Osteoblast (primary cell): ENCODE data around the gene KIF1B. TPM values are rescaled to one million over a fixed set of nuclear protein-coding genes. Genes with fewer than 3 reads are reported as not detected.
A peak's percentile ranks its signal among the peaks of the same experiment; 100 is the strongest.

Experiments used
- DNase-seq: peaks from one replicate; pipeline ENCODE4 v3.0.0; 2011; ENCODE audit warnings: low spot score, mixed read lengths; ENCODE audit not compliant: insufficient read length; ENCODE audit errors: missing footprints
- H2AFZ ChIP-seq: 2 replicates; pipeline ENCODE4 v1.6.0; 2011; ENCODE audit warnings: mild to moderate bottlenecking, low read length
- H3K27ac ChIP-seq: 2 replicates; pipeline ENCODE4 v1.5.1; 2011; ENCODE audit warnings: mild to moderate bottlenecking, low read depth, low read length, moderate library complexity
- H3K27me3 ChIP-seq: 2 replicates; pipeline ENCODE4 v1.6.0; 2012; ENCODE audit warnings: mild to moderate bottlenecking, control low read depth, inconsistent platforms, low read length, moderate library complexity; ENCODE audit not compliant: insufficient read depth
- H3K36me3 ChIP-seq: 2 replicates; pipeline ENCODE4 v1.5.1; 2011; ENCODE audit warnings: mild to moderate bottlenecking, low read length, control low read depth, moderate library complexity; ENCODE audit not compliant: insufficient read depth
- H3K4me1 ChIP-seq: 2 replicates; pipeline ENCODE4 v1.5.1; 2011; ENCODE audit warnings: mild to moderate bottlenecking, low read length, control low read depth, moderate library complexity; ENCODE audit not compliant: insufficient read depth
- H3K4me2 ChIP-seq: 2 replicates; pipeline ENCODE4 v1.6.0; 2011; ENCODE audit warnings: mild to moderate bottlenecking, low read length; ENCODE audit not compliant: insufficient read depth
- H3K4me3 ChIP-seq: fragments of 200-600 bp; sonication (generic); 3 replicates; pipeline ENCODE4 v1.5.1; 2012; ENCODE audit warnings: mild to moderate bottlenecking, low read length, inconsistent platforms; ENCODE audit not compliant: insufficient read depth
- H3K79me2 ChIP-seq: 2 replicates; pipeline ENCODE4 v1.6.0; 2012; ENCODE audit warnings: mild to moderate bottlenecking, low read length, control low read depth, inconsistent platforms; ENCODE audit not compliant: insufficient read depth
- H3K9me3 ChIP-seq: 2 replicates; pipeline ENCODE4 v1.5.1; 2011; ENCODE audit warnings: low read depth, low read length, control low read depth
- H4K20me1 ChIP-seq: 2 replicates; pipeline ENCODE4 v1.6.0; 2012; ENCODE audit warnings: mild to moderate bottlenecking, low read length, control low read depth; ENCODE audit not compliant: insufficient read depth
- total RNA-seq: library from RNA; depleted of rRNA; stranded (reverse); fragments of >200 nt; gene quantifications from 2 replicates; pipeline ENCODE4 v1.2.3, GENCODE V29; 2012
- TF ChIP-seq, protein P1 (sequence below): IDR thresholded peaks from 2 replicates; pipeline ENCODE4 v1.5.1; 2011; ENCODE audit warnings: mild to moderate bottlenecking, low read depth, low read length, moderate library complexity; ENCODE audit errors: extremely low read depth

KIF1B gene
- total RNA-seq, 1 donor: 35.8 TPM

DNA sequence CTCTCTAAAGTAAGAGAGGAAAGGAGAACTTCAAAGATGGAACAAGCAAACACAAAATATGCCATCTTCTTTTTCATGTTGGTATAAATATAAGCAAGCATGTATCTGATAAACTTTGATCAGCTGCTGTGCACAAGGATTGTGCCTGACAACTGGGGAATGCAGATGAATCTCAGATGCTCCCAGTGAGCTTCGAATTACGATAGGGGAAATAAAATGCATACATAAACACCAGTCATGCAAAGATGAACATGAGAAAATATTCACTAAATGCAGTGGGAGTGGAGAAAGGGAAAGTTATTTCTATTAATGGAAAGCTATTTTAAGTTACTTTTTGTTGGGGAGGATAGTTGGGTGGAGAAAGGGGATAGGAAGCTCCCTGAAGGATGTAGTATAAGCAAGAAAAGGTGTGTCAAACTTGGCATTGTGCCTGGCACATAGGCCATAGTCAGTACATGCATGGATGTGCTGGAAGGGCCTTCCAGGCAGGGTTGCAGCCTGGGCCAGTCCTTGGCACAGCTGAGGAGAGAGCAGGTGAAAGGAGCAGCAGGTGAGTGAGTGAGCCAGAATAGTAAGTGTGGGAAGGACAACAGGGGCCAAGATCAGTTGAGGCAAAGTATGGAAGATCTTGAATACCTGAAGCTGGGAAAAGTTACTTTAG, 130.7 kb downstream of the KIF1B start:
- no peaks in the 10 kb centered on the region for H3K79me2 ChIP-seq

DNA sequence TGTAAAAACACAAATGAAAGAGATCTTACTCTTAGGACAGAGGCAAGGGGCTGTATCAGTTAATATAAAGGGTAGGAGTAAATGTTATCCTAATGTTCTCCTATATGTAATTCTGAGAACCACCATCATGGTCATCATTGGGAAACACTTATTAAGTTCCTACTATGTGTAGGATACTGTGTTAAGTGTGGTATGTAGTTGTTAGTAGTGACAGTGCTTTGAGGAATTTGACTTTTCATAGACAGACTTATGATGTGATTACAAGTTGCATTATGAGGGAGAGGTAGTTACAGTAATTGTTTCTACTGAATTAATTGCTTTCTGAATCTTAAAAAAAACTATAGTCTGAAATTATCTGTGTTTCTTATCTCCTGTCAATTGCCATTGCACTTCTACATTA, 136.7 kb downstream of the KIF1B start:
- DNase-seq: no peak
- peaks cover 28% of the 10 kb centered on the region for H3K36me3 ChIP-seq
- no peak overlapping the region for H2AFZ ChIP-seq
- no peak overlapping the region for H3K4me2 ChIP-seq
- no peaks in the 10 kb centered on the region for H3K79me2 ChIP-seq
- H3K27me3 ChIP-seq: no peaks in the 10 kb centered on the region
- no peak overlapping the region for H3K4me3 ChIP-seq
- H3K4me1 ChIP-seq: no peaks in the 10 kb centered on the region
- TF ChIP-seq, protein P1, sequence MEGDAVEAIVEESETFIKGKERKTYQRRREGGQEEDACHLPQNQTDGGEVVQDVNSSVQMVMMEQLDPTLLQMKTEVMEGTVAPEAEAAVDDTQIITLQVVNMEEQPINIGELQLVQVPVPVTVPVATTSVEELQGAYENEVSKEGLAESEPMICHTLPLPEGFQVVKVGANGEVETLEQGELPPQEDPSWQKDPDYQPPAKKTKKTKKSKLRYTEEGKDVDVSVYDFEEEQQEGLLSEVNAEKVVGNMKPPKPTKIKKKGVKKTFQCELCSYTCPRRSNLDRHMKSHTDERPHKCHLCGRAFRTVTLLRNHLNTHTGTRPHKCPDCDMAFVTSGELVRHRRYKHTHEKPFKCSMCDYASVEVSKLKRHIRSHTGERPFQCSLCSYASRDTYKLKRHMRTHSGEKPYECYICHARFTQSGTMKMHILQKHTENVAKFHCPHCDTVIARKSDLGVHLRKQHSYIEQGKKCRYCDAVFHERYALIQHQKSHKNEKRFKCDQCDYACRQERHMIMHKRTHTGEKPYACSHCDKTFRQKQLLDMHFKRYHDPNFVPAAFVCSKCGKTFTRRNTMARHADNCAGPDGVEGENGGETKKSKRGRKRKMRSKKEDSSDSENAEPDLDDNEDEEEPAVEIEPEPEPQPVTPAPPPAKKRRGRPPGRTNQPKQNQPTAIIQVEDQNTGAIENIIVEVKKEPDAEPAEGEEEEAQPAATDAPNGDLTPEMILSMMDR: no peak
- H3K27ac ChIP-seq: no peak overlapping the region
- H4K20me1 ChIP-seq: no peaks in the 10 kb centered on the region
- H3K9me3 ChIP-seq: no peaks in the 10 kb centered on the region

More for the DNA sequence above, 130.7 kb downstream of the KIF1B start:
- H3K9me3 ChIP-seq: no peaks in the 10 kb centered on the region
- TF ChIP-seq, protein P1: no peak
- no peak overlapping the region for H3K27ac ChIP-seq
- no peaks in the 10 kb centered on the region for H3K27me3 ChIP-seq
- H4K20me1 ChIP-seq: no peaks in the 10 kb centered on the region
- DNase-seq: no peak
- peaks cover 45% of the 10 kb centered on the region for H3K36me3 ChIP-seq
- no peak overlapping the region for H3K4me3 ChIP-seq
- H3K4me1 ChIP-seq: peaks cover 3% of the 10 kb centered on the region
- H2AFZ ChIP-seq: no peak overlapping the region
- H3K4me2 ChIP-seq: no peak overlapping the region

DNA sequence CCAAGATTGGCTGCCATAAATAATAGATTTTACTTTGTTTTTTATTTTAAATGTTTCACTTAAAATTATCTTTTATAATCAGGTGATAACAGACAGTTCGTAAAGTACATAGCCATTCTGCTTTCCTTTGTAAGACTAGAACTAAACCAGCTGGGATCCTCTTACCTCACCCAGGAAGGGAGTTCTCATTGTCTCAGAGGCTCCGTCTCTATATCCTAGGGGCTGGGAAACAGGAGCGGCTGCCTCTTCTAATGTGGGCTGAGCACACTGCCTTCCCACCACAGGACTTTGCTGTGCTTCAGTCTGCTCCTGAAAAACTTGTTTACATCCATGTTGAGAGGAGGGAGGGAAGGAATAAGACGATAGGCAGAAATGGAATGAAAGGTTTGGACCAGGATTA, 142.9 kb downstream of the KIF1B start:
- no peak for DNase-seq
- Histone ChIP-seq H4K20me1 (no peaks in the 10 kb centered on the region), H3K9me3 (no peaks in the 10 kb centered on the region), H3K4me1 (no peaks in the 10 kb centered on the region), H3K4me2 (no peak overlapping the region), H3K27me3 (no peaks in the 10 kb centered on the region), H3K27ac (no peak overlapping the region), H3K79me2 (no peaks in the 10 kb centered on the region), H3K4me3 (no peak overlapping the region), H3K36me3 (peaks cover 22% of the 10 kb centered on the region), H2AFZ (peak overlapping the region; percentile 47)
- TF ChIP-seq, protein P1: no peak

DNA sequence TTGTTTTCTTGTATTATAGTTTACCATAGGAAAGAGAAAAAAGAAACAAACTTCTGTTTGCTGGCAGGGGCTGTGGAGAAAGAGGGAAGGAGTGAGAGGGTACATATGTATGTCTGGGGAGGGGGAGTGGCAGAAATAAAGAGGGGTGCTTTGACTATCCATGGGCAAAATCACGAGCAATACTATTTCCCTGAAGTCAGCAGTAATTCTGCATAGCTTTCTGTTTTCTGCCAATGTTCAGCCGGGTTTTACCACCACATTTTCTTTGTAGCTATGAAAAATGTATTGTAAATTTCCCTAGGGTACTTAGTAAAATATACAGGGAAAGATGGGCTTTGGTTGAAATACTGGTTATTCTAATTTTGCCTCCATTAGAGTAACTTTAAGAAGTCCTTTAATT, 143.3 kb downstream of the KIF1B start:
- no peaks in the 10 kb centered on the region for H3K9me3 ChIP-seq
- TF ChIP-seq, protein P1: no peak
- H3K79me2 ChIP-seq: no peaks in the 10 kb centered on the region
- no peaks in the 10 kb centered on the region for H3K27me3 ChIP-seq
- no peak overlapping the region for H2AFZ ChIP-seq
- H3K4me1 ChIP-seq: no peaks in the 10 kb centered on the region
- no peak overlapping the region for H3K4me2 ChIP-seq
- no peaks in the 10 kb centered on the region for H4K20me1 ChIP-seq
- no peak for DNase-seq
- no peak overlapping the region for H3K27ac ChIP-seq
- no peak overlapping the region for H3K4me3 ChIP-seq
- H3K36me3 ChIP-seq: peaks cover 18% of the 10 kb centered on the region
